ENCODE data around the gene FUBP3.
"Not testable (repeated sequence)": the region's sequence is repeated elsewhere in the genome, so short reads cannot be mapped to it uniquely, and the experiment has no call there.

The FUBP3 gene

GRCh38 chr9:130556396-130557076, 22.8 kb upstream of the FUBP3 start:
- no peak for DNase-seq (ENCODE audit: low read depth in 2 of 2)

GRCh38 chr9:130557077-130557468, 22.3 kb upstream of the FUBP3 start:
- DNase-seq (ENCODE audit: low read depth in 2 of 2): no peak

DNA sequence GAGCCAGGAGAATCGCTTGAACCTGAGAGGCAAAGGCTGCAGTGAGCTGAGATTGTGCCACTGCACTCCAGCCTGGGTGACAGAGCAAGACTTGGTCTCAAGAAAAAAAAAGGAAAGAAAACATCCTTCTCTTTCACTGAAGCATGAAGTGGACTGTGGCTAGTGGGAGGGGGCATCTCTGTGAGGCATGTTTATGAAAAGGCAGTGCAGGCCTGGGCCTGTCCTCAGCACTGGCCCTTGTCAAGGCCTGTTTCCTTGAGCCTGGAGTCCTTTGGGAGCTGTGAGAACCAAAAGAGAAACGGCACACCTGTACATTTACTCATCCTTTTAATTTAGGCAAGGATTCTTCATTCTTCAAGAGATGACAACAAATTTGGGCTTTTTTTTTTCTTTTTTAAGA, 18.3 kb upstream of the FUBP3 start:
- no peak for DNase-seq (ENCODE audit: low read depth in 2 of 2)

DNA sequence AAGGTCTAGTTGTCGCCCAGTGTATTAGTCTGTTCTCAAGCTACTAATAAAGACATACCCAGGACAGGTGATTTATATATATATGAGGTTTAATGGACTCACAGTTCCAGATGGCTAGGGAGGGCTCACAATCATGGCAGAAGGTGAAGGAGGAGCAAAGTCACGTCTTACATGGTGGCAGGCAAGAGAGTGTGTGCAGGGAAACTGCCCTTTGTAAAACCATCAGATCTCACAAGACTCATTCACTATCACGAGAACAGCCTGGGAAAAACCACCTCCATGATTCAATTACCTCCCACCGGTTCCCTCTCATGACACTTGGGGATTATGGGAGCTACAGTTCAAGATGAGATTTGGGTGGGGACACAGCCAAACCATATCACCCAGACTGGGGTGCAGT, 16.9 kb upstream of the FUBP3 start:
- DNase-seq (ENCODE audit: low read depth in 2 of 2): not testable (repeated sequence)

- no peak for DNase-seq (ENCODE audit: low read depth in 2 of 2)
Measured at GRCh38 chr9:130563797-130564196, 15.6 kb upstream of the FUBP3 start.

DNA sequence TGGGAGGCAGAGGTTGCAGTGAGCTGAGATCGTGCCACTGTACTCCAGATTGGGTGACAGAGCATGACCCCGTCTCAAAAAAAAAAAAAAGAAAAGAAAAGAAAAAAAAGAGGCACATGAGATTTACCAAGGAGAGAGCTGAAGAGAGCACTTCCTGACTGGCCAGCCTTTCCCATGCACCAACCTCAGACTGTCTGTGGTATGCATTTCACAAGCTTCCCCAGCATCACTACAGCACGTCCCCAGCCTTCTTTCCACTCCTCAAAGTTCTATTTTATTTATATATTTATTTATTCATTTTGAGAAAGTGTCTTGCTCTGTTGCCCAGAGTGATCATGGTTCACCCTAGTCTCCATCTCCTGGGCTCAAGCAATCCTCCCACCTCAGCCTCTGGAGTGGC, 13.6 kb upstream of the FUBP3 start:
- no peak for DNase-seq (ENCODE audit: low read depth in 2 of 2)

DNA sequence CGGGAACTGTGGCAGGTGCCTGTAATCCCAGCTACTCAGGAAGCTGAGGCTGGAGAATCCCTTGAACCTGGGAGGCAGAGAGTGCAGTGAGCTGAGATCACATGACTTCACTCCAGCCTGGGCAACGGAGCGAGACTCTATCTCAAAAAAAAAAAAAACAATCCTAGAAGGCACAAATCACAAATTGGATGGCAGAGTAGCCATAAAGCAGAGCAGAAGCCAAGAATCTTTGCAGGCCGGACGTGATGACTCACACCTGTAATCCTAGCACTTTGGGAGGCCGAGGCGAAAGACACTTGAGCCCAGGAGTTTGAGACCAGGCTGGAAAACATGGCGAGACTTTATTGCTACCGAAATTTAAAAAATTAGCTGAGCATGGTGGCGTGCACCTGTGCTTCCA, 9.2 kb upstream of the FUBP3 start:
- DNase-seq (ENCODE audit: low read depth in 2 of 2): no peak

GRCh38 chr9:130575514-130575913, 3.9 kb upstream of the FUBP3 start:
- no peak for DNase-seq (ENCODE audit: low read depth in 2 of 2)

DNA sequence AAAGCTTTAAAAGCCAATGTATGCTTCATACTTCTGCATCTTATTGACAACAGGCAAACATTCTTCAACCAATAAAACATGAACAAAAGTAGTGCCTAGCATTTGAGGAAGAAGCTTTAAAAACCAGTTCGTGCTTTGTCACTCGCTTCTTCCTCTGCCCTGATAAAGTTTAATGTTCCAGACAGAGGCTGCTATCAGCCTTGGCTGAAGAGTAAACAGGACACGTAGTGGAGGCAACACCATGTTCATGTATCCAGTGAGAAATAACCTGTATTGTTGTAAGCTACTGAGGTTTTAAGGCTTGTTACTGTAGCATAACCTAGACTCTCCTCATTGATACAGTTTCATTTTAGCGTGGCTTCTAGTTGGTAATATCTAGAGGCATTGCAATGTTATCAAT, 3.2 kb upstream of the FUBP3 start:
- DNase-seq (ENCODE audit: low read depth in 2 of 2): no peak

DNA sequence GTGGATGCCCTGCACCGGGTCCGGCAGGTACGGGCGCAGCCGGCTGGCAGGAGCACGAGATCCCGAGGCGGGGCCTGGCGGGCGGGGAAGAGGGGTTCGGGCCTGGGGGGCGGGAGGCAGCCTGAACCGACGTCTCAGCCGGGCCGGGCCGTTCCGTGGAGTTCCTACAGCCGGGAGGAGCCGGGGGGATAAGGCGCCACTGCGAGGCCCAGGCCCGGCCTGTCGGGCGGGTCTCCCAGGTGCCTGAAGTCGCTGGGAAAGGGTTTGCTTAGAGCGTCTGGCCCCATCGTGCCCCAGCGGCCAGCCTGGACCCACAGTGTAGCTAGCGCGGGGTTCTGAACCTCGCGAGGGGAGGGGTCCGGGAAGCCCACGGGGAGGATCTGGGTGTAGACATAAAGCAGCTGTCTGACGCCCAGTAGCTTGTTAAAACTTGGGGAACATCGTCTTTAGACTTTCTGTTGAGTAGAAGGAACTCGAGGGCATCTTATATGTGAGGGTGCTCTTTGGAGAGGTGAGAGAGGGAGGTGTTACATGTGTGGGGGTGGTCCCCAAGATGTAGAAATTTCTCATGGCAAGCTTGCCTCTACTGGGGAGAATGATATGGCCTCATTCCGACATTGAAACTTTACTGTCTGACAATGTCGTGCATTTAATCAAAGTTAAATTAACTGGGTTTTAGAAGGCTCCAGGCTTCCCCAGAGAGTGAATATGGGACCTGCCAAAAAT, 524 bp downstream of the FUBP3 start:
- peak in 1 of 2 donors; percentile 9 for DNase-seq (ENCODE audit: low read depth in 2 of 2)

- DNase-seq (ENCODE audit: low read depth in 2 of 2): no peak
Measured at GRCh38 chr9:130581766-130582165, 2.4 kb downstream of the FUBP3 start.

- no peak for DNase-seq (ENCODE audit: low read depth in 2 of 2)
Measured at GRCh38 chr9:130583271-130583670, 3.9 kb downstream of the FUBP3 start.

DNA sequence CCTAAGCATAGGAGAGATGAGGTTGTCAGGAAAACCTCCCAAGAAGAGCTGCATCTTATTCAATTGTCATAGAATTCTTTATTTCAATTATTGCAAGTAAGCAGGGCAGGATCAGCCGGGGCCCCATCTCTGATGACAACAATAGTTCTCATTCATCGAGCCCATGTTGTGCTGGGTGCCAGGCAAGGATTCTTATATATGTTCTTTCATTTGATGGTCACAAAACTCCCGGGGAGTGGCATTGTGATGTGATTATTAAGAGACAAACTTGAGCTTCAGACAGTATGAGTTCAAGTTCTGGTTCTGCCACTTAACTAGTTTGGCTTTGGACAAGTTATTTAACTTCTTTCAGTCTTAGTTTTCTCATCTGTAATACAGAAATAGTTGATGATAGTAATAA, 8.5 kb downstream of the FUBP3 start:
- DNase-seq (ENCODE audit: low read depth in 2 of 2): no peak

- no peak for DNase-seq (ENCODE audit: low read depth in 2 of 2)
Measured at GRCh38 chr9:130588416-130588815, 9.0 kb downstream of the FUBP3 start.

DNA sequence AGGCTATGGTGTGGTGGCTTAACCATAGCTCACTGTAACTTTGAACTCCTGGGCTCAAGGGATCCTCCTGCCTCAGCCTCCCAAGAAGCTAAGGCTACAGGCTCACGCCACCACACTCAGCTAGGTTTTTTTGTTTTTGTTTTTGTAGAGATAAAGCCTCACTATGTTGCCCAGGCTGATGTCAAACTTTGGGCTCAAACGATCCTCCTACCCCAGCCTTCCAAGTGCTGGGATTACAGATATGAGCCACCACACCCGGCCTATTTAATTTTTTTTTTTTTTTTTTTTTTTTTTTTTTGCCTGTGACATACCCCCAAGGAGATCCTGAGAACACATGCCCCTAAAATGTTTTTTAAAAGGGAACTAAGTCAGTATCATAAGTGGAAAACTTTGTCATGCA, 10.4 kb downstream of the FUBP3 start:
- no peak for DNase-seq (ENCODE audit: low read depth in 2 of 2)

DNA sequence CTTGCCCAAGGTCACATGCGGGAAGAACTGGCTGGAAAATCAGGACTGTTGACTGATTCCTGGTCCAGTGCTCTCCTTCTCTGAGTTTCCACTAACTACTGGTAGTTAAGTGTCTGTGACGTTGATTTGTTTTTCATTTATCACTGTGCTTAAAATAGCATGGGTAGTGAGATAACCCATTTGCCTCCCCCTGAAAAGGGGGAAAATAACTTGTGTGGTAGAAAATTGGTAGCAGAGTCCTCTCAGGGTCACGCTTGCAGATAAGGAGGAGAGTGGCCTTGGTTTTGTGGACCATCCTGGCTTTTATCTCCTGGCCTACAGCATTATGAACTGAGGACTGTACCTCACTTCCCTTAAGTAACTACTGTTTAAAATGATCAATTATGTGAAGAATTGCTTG, 10.9 kb downstream of the FUBP3 start:
- no peak for DNase-seq (ENCODE audit: low read depth in 2 of 2)

- no peak for DNase-seq (ENCODE audit: low read depth in 2 of 2)
Measured at GRCh38 chr9:130593020-130593419, 13.6 kb downstream of the FUBP3 start.

DNA sequence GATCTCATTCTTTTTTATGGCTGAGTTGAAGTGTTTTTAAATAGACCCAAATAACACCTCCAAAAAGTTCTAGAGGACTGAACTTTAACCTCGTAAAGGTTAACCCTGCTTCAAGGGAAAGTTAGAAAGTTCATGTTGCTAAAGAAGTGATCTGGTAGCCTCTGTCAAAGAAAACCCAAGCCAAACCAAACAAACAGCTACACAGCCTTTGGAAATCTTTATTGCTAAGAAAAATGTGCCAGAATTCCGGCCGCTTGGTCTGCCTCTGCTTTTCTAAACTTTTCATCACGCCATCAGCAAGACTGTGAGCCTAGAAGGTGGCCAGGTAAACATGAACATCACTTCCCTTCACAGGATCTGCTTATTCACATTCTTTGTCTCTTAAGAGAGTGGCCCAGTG, 17.9 kb downstream of the FUBP3 start:
- DNase-seq (ENCODE audit: low read depth in 2 of 2): no peak

- DNase-seq (ENCODE audit: low read depth in 2 of 2): no peak
Measured at GRCh38 chr9:130598188-130598587, 18.8 kb downstream of the FUBP3 start.

- no peak for DNase-seq (ENCODE audit: low read depth in 2 of 2)
Measured at GRCh38 chr9:130599625-130600024, 20.2 kb downstream of the FUBP3 start.

GRCh38 chr9:130601100-130601499, 21.7 kb downstream of the FUBP3 start:
- DNase-seq (ENCODE audit: low read depth in 2 of 2): no peak

GRCh38 chr9:130604295-130604694, 24.9 kb downstream of the FUBP3 start:
- DNase-seq (ENCODE audit: low read depth in 2 of 2): no peak

- no peak for DNase-seq (ENCODE audit: low read depth in 2 of 2)
Measured at GRCh38 chr9:130606887-130607600, 27.7 kb downstream of the FUBP3 start.
